ENCODE data around the gene ABTB1.
"Not testable (repeated sequence)": the region's sequence is repeated elsewhere in the genome, so short reads cannot be mapped to it uniquely, and the experiment has no call there.

Gene ABTB1

DNA sequence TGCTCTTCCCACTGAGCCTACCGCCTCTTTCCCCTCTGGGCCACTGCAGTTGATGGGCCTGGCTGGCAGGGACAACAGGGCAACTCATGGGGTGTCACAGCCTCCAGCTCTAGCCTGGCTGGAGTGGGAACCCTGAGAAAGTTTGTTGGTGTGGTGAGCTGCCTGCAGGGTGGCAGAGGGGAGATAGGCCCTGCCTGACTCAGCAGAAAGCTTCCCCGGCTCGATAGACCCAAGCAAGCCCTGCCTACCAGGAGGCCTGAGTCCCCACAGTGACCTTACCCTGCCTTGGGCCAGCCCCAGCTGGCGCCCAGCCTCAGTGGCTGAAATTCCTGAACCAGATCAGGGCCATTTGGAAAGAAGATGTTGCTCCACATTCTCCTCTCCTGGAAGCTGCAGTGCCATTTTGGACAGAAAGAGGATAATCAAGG is 29.4 kb downstream of the ABTB1 start:
- no peak for DNase-seq (ENCODE audit: low read depth)

DNA sequence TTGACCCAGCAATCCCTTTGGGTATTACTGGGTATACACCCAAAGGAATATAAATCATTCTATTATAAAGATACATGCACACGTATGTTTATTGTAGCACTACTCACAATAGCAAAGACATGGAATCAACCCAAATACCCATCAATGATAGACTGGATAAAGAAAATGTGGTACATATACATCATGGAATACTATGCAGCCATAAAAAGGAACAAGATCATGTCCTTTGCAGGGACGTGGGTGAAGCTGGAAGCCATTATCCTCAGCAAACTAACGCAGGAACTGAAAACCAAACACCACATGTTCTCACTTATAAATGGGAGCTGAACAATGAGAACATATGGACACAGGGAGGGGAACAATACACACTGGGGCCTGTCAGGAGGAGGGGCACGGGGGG is 32.1 kb downstream of the ABTB1 start:
- not testable (repeated sequence) for DNase-seq (ENCODE audit: low read depth)

DNA sequence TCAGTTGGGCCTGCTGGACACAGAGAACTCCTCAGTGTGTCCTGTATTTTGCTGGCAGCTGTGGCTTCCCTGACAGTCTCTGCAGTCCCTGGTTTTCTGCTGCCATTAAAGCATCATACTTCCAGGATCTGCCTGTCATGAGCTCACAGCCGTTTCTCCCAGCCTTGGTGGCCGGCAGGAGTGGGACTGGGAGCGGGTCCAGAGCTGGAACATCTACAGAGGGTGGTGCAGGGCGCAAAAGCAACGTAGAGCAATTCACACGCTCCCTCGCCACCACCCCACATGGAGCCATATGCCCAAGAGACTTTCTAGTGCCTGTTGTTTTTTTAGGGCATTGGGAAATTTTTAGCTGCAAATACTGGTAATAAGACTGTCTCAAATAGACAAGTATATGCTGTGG is 33.6 kb downstream of the ABTB1 start:
- no peak for DNase-seq (ENCODE audit: low read depth)

DNA sequence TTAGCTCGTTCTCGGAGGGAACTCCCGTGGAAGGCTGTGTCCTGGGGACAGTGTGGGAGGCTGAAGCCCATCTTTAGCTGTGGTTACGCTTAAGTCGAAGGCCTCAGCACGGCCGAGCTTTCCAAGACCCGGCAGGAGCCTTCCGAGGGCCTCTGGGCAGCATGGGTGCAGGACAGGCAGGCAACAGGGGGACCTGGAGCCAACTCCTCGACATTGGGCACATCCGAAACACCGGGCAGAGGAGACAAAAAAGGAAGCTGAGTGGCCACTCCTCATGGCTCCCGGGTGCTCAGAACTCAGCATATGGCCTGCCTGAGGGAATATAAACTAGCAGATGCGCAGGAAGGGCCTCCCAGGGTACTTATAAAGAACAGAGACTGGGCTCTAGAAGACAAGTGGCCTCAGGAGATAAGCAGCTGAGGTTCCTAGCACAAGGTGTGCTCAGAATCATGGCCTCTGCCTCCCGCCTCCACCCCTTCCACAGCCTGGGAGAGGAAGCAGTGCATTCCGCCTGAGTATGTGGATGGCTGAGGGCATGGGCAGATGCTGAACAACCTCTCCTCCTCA is 34.1 kb downstream of the ABTB1 start:
- DNase-seq (ENCODE audit: low read depth) = no peak

DNA sequence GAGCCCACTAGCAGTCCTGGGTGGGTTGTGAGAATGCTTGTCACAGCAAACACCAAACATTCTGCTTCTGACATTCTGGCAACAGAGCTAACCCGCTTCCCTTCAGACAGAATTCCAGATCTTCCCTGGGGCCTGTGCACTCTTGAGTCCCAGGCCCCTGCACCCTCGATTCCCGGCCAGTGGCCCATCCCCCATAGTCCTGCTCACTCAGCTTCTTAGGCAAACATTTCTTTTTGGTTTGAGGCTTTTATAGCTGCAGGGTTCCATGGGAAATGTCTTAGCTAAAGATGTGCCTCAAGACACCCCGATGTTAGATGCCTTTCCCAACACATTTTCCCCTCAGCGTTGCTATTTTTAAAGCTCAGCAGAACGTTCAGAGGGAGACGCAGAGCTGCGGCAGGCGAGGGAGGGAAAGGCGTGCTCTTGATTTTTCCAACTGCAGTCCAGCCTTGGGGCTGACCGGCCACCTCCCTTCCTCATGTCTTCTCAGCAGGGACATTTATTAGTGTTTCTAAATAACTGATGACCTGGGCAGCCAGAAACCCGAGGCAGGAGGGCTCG is 35.2 kb downstream of the ABTB1 start:
- no peak for DNase-seq (ENCODE audit: low read depth)

DNA sequence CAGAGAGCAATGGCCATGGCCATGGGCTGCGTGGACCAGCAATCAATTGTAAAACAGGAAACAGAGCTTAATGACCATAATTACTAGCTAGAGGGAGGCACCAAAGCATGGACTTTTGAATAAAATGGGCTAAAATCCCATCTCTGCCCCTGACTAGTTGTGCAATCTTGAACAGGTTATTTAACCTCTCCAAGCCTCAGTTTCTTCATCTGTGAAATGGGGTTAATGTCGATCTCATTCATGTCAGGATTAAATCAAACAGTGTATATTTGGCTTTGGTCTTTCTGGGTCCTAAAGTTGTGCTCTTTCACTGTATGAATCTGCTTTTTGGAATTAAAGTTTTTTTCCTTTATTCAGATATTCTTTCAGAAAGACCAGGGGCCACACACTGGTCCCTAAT is 36.1 kb downstream of the ABTB1 start:
- DNase-seq (ENCODE audit: low read depth) = no peak

DNA sequence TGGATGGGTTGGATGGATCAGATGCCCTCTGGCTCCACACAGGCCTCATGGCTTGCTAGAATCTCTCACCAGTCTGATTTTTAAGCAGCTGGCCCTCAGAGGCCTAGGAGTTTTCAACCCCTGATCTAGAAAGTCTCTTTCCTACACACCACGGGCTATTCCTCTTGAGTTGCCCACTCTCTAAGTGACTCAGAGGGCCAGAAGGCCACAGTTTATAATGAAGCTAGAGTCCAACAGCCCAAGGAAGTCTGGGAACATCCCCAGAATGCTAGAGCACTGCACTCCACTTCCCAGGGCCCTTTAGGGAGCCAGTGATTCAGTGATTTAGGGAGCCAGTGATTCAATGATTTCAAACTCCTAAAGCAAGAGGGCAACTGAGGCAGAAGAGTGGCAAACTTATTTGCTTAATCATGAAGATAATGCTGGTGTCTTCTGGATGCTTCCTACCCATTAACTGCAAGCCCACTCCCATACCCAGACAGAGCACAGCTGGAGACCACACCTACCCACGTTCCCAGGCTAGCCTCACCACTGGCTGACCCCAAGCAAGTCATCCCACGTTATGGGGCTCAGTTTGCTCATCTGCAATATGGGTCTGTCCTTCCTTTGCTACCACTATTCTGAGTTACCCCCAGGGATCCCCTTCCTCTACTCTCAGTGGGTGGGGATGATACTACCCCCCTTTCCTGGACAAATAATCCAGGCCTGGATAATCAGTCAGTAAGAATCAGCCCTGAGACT is 36.7 kb downstream of the ABTB1 start:
- no peak for DNase-seq (ENCODE audit: low read depth)

DNA sequence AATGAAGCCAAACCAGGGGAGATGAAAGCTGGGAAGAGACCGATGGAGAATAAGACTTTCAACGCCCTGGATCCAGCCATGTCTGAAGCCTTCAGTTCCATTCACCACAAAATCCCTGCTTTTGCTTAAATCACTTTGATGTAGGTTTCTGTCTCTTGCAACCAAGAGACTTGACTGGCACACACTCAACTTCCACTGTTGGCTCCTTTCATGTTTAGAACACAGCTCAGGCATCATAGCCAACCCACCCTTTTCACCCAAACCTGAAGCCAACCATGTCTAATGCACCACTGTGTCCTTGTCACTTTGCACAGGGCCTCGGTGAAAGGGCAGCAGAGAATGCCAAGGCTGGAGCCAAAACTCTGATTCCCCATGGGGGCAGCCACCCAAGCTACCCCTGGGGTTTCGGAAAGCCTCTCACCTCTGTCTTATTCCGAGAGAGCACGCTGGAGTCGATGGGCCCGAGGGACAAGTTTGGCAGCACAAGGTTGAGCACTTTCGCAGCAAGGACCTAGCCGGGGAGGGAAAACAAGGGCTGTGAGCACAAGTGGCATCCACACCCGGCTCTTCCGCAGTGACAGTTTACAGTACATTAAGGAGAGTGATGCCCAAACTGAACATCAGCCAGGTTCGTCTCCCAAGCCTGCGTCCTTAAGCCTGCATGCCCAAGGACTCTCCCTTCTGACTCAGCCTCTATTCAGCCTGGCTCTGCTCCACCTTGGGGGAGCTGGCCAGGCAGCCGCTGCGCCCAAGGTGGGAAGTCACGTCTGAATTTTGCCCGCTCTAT is 37.6 kb downstream of the ABTB1 start:
- DNase-seq (ENCODE audit: low read depth) = no peak

DNA sequence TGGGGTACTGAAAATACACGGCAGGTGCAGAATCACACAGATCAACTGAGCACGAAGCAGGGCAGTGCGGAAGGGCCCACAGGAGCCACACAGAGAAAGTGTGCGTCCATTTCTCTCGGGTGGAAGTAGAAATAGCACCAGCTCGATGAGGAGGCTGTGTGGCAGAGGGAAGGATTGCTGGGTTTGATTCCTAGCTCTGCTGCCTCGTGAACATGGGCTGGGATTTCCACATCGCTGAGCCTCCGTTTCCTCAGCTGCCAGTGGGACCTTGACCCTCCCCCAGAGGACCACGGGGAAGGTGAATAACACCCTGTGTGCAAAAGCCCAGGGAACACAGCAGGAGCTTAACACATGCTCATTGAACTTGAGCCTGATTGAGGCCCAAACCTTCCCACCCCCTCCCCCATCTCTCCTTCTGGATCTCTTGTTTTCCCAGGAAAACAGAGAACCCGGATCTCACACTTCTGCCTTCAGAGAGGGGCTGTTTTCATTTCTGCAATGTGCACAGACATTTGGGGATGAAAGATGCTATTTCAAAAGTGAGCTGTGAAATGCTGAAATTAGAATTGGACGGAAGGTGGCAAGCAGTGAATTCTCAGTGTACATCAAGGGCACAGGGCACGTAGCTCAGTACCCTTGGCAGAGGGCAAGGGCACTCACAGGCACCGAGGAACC is 38.4 kb downstream of the ABTB1 start:
- no peak for DNase-seq (ENCODE audit: low read depth)

DNA sequence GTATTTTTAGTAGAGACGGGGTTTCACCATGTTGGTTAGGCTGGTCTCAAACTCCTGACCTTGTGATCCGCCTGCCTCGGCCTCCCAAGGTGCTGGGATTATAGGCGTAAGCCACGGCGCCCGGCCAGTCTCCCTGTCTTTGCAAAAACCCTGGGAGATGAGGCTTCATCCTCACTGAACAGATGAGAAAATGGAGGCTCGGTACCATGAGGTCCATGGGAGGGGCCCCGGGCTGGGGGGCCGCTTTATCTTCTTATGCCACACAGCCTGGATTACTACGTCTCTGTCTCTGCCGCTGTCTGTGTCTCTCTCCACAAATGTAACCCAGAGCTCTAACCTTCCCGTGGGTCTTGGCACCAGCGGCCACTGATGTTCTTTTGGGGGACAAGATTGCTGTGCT is 39.1 kb downstream of the ABTB1 start:
- DNase-seq (ENCODE audit: low read depth) = no peak

DNA sequence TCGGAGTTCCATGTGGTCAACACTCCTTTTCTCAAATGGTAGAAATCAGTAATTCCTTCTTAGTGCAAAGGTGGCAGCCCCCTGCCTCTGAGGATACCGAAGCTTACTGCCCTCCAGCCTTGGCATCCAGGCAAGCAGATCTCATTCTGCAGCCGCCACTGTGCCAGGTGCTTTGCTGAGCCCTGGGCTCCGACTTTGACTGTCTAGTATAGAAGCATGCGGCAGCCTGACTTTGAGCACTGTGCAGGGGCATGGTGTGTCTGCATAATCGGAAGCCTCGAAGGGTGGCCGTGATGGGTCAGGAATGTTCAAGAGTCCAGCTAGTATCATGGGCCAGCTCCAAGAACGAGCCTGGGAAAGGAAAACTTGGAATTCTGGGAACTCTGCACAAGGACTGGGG is 39.7 kb downstream of the ABTB1 start:
- DNase-seq (ENCODE audit: low read depth) = no peak

DNA sequence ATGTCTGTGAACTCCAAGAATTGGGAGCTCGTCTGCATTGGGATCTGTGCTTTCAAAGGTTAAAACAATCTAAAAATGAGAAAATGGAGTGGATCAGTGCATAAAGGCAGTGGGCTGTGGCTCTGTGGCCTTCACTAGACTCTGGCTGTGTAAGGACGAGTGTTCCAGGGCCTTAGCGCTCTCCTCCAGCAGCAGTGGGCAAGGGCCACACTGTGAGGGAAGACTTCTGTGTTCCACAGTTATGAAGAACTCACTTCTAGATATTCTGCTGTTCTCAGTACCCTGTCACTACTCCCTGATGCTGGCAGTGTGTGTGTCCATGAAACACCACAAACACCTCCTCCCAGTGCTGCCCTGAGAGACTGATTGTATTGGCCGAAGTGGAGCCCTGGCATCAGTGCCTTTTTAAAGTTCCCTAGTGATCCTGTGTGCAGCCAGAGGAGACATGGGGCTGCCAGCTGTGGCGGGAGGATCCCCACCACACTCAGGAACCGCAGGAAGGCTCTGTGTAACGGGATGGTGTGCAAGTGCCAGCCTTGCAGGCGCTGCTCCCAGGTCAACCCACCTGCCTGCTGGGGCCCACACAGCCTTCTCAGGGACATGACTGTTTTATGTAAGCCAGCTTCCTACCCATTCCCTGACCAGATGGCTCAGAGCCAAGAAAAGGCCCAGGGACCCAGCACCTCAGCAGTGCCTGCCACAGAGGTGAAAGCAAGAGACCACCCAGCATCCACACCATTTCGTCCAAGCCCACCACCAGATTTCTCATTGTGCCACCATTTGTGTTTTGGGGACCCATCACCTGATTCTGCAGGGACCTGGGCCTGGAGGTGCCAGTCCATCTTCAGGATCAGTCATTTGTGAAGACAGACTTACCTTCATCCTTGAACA is 40.4 kb downstream of the ABTB1 start:
- no peak for DNase-seq (ENCODE audit: low read depth)

DNA sequence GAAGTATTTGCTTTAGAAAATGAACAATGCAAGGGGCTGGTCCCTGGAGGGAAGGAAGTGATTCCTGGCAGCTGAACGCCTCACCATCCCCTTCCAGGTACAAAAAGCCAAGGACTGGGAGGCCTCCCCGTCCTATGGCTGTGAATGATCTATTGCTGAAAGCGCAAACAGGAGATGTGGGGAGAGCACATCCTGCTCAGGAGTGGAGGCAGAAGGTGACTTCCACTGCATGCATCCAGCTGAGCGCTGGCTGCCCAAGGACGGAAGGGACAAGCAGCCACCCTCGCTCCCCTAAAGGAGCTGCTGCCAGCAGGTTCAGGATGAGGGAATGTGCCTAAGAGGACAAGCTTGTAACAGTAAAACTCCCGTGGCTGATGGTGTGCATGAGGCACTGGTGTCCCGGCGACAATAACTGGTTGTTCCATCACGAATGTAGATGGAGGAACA is 41.4 kb downstream of the ABTB1 start:
- DNase-seq (ENCODE audit: low read depth) = no peak

DNA sequence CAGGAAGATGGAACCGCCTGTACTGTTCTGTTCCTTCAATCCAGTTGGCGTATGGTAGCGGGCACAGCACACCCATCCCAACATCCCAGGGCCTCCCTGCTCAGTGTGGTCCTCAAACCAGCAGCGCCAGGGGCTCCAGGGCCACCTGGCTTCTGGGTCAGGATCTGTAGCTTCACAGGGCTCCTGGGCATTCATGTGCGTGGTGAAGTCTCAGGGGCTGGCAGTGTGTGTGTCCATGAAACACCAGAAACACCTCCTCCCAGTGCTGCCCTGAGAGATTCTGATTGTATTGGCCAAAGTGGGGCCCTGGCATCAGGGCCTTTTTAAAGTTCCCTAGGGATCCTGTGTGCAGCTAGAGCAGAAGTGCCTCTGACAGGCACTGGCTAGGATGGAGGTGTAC is 42.1 kb downstream of the ABTB1 start:
- no peak for DNase-seq (ENCODE audit: low read depth)

DNA sequence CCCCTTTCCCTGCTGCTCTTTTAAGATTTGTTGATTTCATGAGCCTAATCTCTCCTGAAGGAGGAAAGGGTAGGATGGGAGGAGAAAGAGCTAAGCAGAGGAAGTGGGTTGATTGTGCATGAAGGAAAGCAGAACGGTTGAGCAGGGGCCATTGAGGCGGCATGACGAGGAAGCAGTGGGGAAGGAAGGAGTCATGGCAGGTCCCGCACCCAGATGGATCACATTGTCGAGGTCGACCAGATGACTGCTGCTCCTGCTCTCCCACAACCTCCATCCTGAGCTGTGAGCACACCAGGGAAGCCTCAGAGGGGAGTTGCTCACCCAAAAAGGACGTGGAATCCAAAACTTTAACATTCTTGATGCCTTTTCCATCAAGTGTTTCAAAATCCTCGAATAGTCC is 42.8 kb downstream of the ABTB1 start:
- DNase-seq (ENCODE audit: low read depth) = no peak

DNA sequence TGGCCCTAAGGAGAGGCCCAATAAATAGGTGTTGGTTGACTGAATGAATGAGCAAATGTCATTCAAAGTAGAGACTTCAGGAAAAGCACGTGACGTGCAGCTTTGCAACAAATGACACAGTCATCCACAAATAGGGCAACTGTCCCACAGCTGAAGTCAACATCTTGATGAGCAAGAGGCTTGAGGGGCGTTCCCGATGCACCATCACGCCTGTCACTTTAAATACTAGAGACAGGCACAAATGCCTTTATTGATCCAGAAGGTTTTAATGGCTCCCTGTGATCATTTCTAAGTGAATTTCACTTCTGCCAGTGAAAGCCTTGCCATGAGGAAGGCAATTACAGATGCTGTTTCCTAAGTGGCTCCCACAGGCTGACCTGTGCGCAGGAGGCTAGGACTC is 43.6 kb downstream of the ABTB1 start:
- DNase-seq (ENCODE audit: low read depth) = no peak

DNA sequence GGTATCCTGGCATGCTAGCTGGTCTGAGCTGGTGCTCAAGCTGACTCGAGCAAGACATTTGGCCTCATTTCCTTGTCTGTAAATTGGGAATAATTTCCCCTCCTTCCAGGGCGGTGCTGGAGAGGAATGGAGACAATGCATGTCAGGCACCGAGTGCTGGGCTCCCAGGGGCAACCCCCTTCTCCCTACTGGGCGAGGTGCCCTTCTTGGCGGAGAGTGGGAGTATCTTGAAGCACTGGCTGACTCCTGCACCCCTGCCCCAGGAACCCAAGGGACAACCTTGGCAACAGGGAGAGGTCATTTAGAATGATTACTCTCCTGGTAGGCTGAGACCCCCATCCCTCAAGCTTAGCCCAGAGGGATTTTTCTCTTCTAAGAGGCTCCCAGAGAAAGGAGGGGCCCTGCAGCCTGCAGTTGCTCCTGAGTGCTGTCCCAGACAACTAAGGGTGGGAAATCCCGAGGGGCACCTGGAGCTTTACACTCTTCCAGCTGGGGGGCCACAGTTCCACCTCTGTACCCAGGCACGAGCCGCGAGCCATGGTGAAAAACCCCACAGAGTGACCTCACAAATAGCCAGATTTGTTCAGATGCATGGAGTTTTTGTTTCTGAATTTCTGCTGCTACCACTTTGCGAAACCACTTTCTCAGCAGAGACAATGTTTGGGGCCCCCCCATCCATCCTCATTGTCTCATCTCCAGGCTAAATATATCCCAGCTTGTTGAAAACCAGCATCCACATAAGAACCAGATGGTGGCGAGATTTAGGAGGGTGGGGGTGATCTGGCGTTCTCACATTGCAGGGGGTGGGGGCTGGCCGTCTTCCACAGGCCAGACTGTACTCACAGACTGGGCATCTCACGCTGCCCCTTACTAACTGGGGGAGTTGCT is 44.8 kb downstream of the ABTB1 start:
- no peak for DNase-seq (ENCODE audit: low read depth)

DNA sequence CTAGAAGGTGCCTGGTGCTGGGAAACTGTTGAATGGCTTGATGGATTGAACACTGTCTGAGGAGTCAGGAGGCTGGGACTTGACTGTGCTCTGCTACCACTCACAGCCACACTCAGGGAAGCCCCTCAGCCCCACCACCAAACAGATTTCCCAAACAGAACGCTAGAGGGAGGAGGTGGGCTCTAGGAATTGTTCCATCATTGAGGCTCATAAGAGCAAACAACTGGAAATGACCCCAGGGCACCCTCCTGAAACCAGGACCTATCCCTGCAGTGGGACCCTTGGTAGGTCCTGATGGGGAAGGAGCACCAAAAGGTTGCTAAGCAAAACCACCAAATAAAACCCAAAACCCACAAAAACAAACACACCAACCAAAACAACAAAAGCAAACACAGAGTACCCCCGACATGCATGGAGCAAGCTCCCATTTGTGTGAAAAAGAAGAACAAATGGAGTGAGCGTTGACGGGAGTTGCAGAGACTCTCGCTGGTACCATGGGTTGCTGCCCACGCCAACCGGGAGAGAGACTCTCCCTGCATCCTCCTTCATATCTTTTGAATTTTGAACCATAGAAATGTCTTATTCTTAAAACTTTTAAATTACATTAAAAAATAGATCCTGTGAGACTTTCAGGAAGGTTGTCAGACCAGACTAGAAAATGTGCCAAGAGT is 45.6 kb downstream of the ABTB1 start:
- no peak for DNase-seq (ENCODE audit: low read depth)

DNA sequence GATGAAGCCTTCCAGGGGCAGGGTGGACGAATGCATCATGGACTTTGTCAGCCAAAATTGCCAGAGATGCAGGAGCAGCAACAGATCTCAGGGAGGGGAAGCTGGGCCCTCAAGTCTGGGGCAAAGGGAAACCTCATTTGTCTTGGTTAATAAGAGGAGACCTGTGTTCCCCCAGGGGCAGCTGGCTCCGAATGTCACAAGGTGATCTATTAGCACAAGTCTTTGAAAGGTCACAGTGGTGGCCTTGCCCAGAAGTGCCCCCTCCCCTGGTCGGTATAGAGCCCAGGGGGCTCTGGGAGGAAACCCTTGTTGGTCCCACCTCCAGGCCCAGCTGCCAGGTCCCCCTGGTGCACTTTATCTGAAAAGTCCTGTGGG is 46.2 kb downstream of the ABTB1 start:
- DNase-seq (ENCODE audit: low read depth) = no peak

DNA sequence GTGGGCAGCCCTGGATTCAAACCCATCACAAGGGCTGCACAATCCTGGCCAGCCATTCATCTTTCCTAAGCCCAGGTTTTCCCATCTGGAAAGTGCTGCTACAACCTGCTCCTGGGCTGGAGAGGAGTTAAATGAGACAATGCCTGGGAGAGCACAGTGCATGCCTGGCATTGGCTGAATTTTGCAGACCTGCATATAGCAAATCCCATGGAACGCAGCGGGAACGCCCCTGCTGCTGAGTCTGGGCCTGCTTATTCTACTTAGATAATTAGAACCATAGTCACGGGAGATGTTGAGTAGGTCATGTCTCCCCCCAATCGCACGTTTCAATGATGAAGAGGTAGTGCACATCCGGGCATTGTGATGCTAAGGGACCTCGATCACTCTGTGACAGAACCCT is 46.6 kb downstream of the ABTB1 start:
- DNase-seq (ENCODE audit: low read depth) = no peak

Data from activated T-cell treated with anti-CD3 and anti-CD28 coated beads for 48 hours (primary cell).